GM18502 (cell line): ENCODE measurements around the gene HIP1.
"Not testable (repeated sequence)": the region's sequence is repeated elsewhere in the genome, so short reads cannot be mapped to it uniquely, and the experiment has no call there.

Experiments
- ATAC-seq: cut with Tn5 transposase; IDR thresholded peaks from one replicate; pipeline ENCODE4 v1.9.1; 2021; ENCODE audit warnings: mild to moderate bottlenecking; ENCODE audit not compliant: unreplicated experiment, poor library complexity

Gene HIP1

GRCh38 chr7:75687246-75688088, 51.3 kb downstream of the HIP1 start:
- no peak for ATAC-seq

GRCh38 chr7:75686551-75686950, 52.2 kb downstream of the HIP1 start:
- no peak for ATAC-seq

GRCh38 chr7:75682052-75682451, 56.7 kb downstream of the HIP1 start:
- ATAC-seq, result not testable (repeated sequence)

GRCh38 chr7:75679060-75679459, 59.7 kb downstream of the HIP1 start:
- ATAC-seq, result no peak

GRCh38 chr7:75669579-75669978, 69.2 kb downstream of the HIP1 start:
- no peak for ATAC-seq

- ATAC-seq, result no peak
Measured at GRCh38 chr7:75667938-75668337, 70.8 kb downstream of the HIP1 start.

GRCh38 chr7:75663302-75663907, 75.3 kb downstream of the HIP1 start:
- ATAC-seq, result peak; percentile 53

GRCh38 chr7:75662579-75663301, 76.0 kb downstream of the HIP1 start:
- peak; percentile 93 for ATAC-seq

GRCh38 chr7:75660566-75661215, 78.0 kb downstream of the HIP1 start:
- no peak for ATAC-seq

- ATAC-seq, result no peak
Measured at GRCh38 chr7:75658802-75659201, 79.9 kb downstream of the HIP1 start.

GRCh38 chr7:75658369-75658768, 80.4 kb downstream of the HIP1 start:
- no peak for ATAC-seq

- no peak for ATAC-seq
Measured at GRCh38 chr7:75657866-75658265, 80.9 kb downstream of the HIP1 start.

- ATAC-seq, result no peak
Measured at GRCh38 chr7:75656740-75657139, 82.0 kb downstream of the HIP1 start.

GRCh38 chr7:75655536-75655935, 83.2 kb downstream of the HIP1 start:
- no peak for ATAC-seq

- ATAC-seq, result no peak
Measured at GRCh38 chr7:75654855-75655254, 83.9 kb downstream of the HIP1 start.

- ATAC-seq, result no peak
Measured at GRCh38 chr7:75653651-75654050, 85.1 kb downstream of the HIP1 start.

GRCh38 chr7:75652788-75653187, 86.0 kb downstream of the HIP1 start:
- no peak for ATAC-seq

GRCh38 chr7:75650681-75651080, 88.1 kb downstream of the HIP1 start:
- no peak for ATAC-seq

GRCh38 chr7:75650062-75650461, 88.7 kb downstream of the HIP1 start:
- no peak for ATAC-seq

GRCh38 chr7:75649462-75649861, 89.3 kb downstream of the HIP1 start:
- no peak for ATAC-seq
